ENCODE data around the gene OR2B6.
"Not testable (repeated sequence)": the region's sequence is repeated elsewhere in the genome, so short reads cannot be mapped to it uniquely, and the experiment has no call there.

OR2B6 gene

GRCh38 chr6:27956941-27957340 is at the start of gene OR2B6:
Gene OR2B6 (plus strand): TSS chr6:27957241. CDS start chr6:27957241, 0 bp downstream.
- Mint-ChIP-seq H3K9me3 (no peaks in the 10 kb centered on the region), H3K4me1 (no peaks in the 10 kb centered on the region), H3K36me3 (no peaks in the 10 kb centered on the region), H3K4me3 (no peak within 1 kb of the TSS), H3K27me3 (peaks cover 42% of the 10 kb centered on the region), H3K27ac (no peak within 1 kb of the TSS)

- no peaks in the 10 kb centered on the region for H3K4me1 Mint-ChIP-seq
- no peak overlapping the region for H3K4me3 Mint-ChIP-seq
- H3K36me3 Mint-ChIP-seq = no peaks in the 10 kb centered on the region
- no peak overlapping the region for H3K27ac Mint-ChIP-seq
- peaks cover 4% of the 10 kb centered on the region for H3K27me3 Mint-ChIP-seq
- H3K9me3 Mint-ChIP-seq = no peaks in the 10 kb centered on the region
These were observed 49.0 kb upstream of the OR2B6 start for GRCh38 chr6:27908017-27908416.

- Mint-ChIP-seq H3K9me3 (no peaks in the 10 kb centered on the region), H3K27me3 (peaks cover 10% of the 10 kb centered on the region), H3K4me3 (no peak within 1 kb of the TSS), H3K36me3 (no peaks in the 10 kb centered on the region), H3K4me1 (no peaks in the 10 kb centered on the region), H3K27ac (no peak within 1 kb of the TSS)
These were observed 45.0 kb upstream of the OR2B6 start, which contains the start of gene OR2B2 for GRCh38 chr6:27911956-27912446. Gene OR2B2 (minus strand): TSS chr6:27912396. CDS start chr6:27912319, 77 bp downstream.

- H3K27me3 Mint-ChIP-seq = peaks cover 25% of the 10 kb centered on the region
- H3K4me1 Mint-ChIP-seq = no peaks in the 10 kb centered on the region
- H3K27ac Mint-ChIP-seq = no peak overlapping the region
- H3K9me3 Mint-ChIP-seq = no peaks in the 10 kb centered on the region
- no peak overlapping the region for H3K4me3 Mint-ChIP-seq
- no peaks in the 10 kb centered on the region for H3K36me3 Mint-ChIP-seq
These were observed 34.1 kb upstream of the OR2B6 start for GRCh38 chr6:27922949-27923348.

GRCh38 chr6:27924179-27924578 is 32.9 kb upstream of the OR2B6 start:
- Mint-ChIP-seq H3K27me3 (peaks cover 24% of the 10 kb centered on the region), H3K9me3 (no peaks in the 10 kb centered on the region), H3K4me3 (no peak overlapping the region), H3K27ac (no peak overlapping the region), H3K36me3 (peaks cover 2% of the 10 kb centered on the region), H3K4me1 (no peaks in the 10 kb centered on the region)

GRCh38 chr6:27928041-27928440 is 29.0 kb upstream of the OR2B6 start:
- H3K36me3 Mint-ChIP-seq, H3K4me3 Mint-ChIP-seq: not testable (repeated sequence)

GRCh38 chr6:27929930-27930329 is 27.1 kb upstream of the OR2B6 start:
- H3K4me1 Mint-ChIP-seq, H3K9me3 Mint-ChIP-seq, H3K27ac Mint-ChIP-seq, H3K36me3 Mint-ChIP-seq, H3K4me3 Mint-ChIP-seq: not testable (repeated sequence)
- peaks cover 20% of the 10 kb centered on the region for H3K27me3 Mint-ChIP-seq

More at GRCh38 chr6:27928041-27928440, 29.0 kb upstream of the OR2B6 start:
- H3K9me3 Mint-ChIP-seq, H3K27ac Mint-ChIP-seq, H3K4me1 Mint-ChIP-seq: not testable (repeated sequence)
- peaks cover 15% of the 10 kb centered on the region for H3K27me3 Mint-ChIP-seq

GRCh38 chr6:27931209-27931608 is 25.8 kb upstream of the OR2B6 start:
- peaks cover 3% of the 10 kb centered on the region for H3K36me3 Mint-ChIP-seq
- H3K27me3 Mint-ChIP-seq = peaks cover 24% of the 10 kb centered on the region
- no peak overlapping the region for H3K27ac Mint-ChIP-seq
- peaks cover 7% of the 10 kb centered on the region for H3K9me3 Mint-ChIP-seq
- H3K4me3 Mint-ChIP-seq = no peak overlapping the region
- H3K4me1 Mint-ChIP-seq = no peaks in the 10 kb centered on the region

- H3K27ac Mint-ChIP-seq = no peak overlapping the region
- H3K4me3 Mint-ChIP-seq = no peak overlapping the region
- no peaks in the 10 kb centered on the region for H3K9me3 Mint-ChIP-seq
- peaks cover 34% of the 10 kb centered on the region for H3K27me3 Mint-ChIP-seq
- H3K4me1 Mint-ChIP-seq = no peaks in the 10 kb centered on the region
- no peaks in the 10 kb centered on the region for H3K36me3 Mint-ChIP-seq
These were observed 16.3 kb upstream of the OR2B6 start for GRCh38 chr6:27940766-27941165.

GRCh38 chr6:27943072-27943471 is 14.0 kb upstream of the OR2B6 start:
- not testable (repeated sequence) for H3K36me3 Mint-ChIP-seq, H3K4me1 Mint-ChIP-seq, H3K9me3 Mint-ChIP-seq, H3K27ac Mint-ChIP-seq, H3K4me3 Mint-ChIP-seq
- H3K27me3 Mint-ChIP-seq = peaks cover 35% of the 10 kb centered on the region

GRCh38 chr6:27948237-27948636 is 8.8 kb upstream of the OR2B6 start:
- no peak overlapping the region for H3K4me3 Mint-ChIP-seq
- H3K4me1 Mint-ChIP-seq = no peaks in the 10 kb centered on the region
- H3K27me3 Mint-ChIP-seq = peaks cover 24% of the 10 kb centered on the region
- peaks cover 10% of the 10 kb centered on the region for H3K9me3 Mint-ChIP-seq
- H3K36me3 Mint-ChIP-seq = no peaks in the 10 kb centered on the region
- H3K27ac Mint-ChIP-seq = no peak overlapping the region

- Mint-ChIP-seq H3K4me1 (no peaks in the 10 kb centered on the region), H3K4me3 (no peak overlapping the region), H3K27me3 (peaks cover 36% of the 10 kb centered on the region), H3K27ac (no peak overlapping the region), H3K9me3 (peaks cover 10% of the 10 kb centered on the region), H3K36me3 (no peaks in the 10 kb centered on the region)
These were observed 6.0 kb upstream of the OR2B6 start for GRCh38 chr6:27951040-27951439.

- peaks cover 39% of the 10 kb centered on the region for H3K27me3 Mint-ChIP-seq
- no peak overlapping the region for H3K27ac Mint-ChIP-seq
- H3K36me3 Mint-ChIP-seq = no peaks in the 10 kb centered on the region
- H3K4me1 Mint-ChIP-seq = no peaks in the 10 kb centered on the region
- H3K4me3 Mint-ChIP-seq = no peak overlapping the region
- no peaks in the 10 kb centered on the region for H3K9me3 Mint-ChIP-seq
These were observed 475 bp downstream of the OR2B6 start for GRCh38 chr6:27957516-27957915.

GRCh38 chr6:27962506-27962905 is 5.5 kb downstream of the OR2B6 start:
- no peaks in the 10 kb centered on the region for H3K36me3 Mint-ChIP-seq
- H3K4me1 Mint-ChIP-seq = no peaks in the 10 kb centered on the region
- no peak overlapping the region for H3K4me3 Mint-ChIP-seq

GRCh38 chr6:27966044-27966443 is 9.0 kb downstream of the OR2B6 start:
- Mint-ChIP-seq H3K27me3 (peaks cover 20% of the 10 kb centered on the region), H3K4me3 (no peak overlapping the region), H3K27ac (no peak overlapping the region), H3K4me1 (no peaks in the 10 kb centered on the region), H3K36me3 (peaks cover 2% of the 10 kb centered on the region), H3K9me3 (peaks cover 5% of the 10 kb centered on the region)

More at GRCh38 chr6:27962506-27962905, 5.5 kb downstream of the OR2B6 start:
- no peaks in the 10 kb centered on the region for H3K9me3 Mint-ChIP-seq
- no peak overlapping the region for H3K27ac Mint-ChIP-seq
- peaks cover 23% of the 10 kb centered on the region for H3K27me3 Mint-ChIP-seq

GRCh38 chr6:27966816-27967426 is 9.9 kb downstream of the OR2B6 start:
- H3K9me3 Mint-ChIP-seq = peaks cover 5% of the 10 kb centered on the region
- peaks cover 23% of the 10 kb centered on the region for H3K27me3 Mint-ChIP-seq
- peaks cover 2% of the 10 kb centered on the region for H3K36me3 Mint-ChIP-seq
- H3K4me1 Mint-ChIP-seq = no peaks in the 10 kb centered on the region
- H3K27ac Mint-ChIP-seq = no peak overlapping the region
- no peak overlapping the region for H3K4me3 Mint-ChIP-seq

GRCh38 chr6:27970444-27970843 is 13.4 kb downstream of the OR2B6 start:
- Mint-ChIP-seq H3K36me3 (peaks cover 2% of the 10 kb centered on the region), H3K27ac (no peak overlapping the region), H3K4me3 (no peak overlapping the region), H3K27me3 (peaks cover 25% of the 10 kb centered on the region), H3K9me3 (peaks cover 5% of the 10 kb centered on the region), H3K4me1 (no peaks in the 10 kb centered on the region)
